Stimulated activated CD8-positive, alpha-beta memory T cell treated with anti-CD3 and anti-CD28 coated beads, Interleukin-4, amount 100 ng/mL, for 1 hour (primary cell): ENCODE measurements around the gene ACOX1.

Experiments
- DNase-seq, 2 donors: peaks; one replicate each; pipeline ENCODE4 v3.0.0-alpha.2; 2020; ENCODE audit warnings: low read depth in 2 of 2, low spot score in 1 of 2

The ACOX1 gene

DNA sequence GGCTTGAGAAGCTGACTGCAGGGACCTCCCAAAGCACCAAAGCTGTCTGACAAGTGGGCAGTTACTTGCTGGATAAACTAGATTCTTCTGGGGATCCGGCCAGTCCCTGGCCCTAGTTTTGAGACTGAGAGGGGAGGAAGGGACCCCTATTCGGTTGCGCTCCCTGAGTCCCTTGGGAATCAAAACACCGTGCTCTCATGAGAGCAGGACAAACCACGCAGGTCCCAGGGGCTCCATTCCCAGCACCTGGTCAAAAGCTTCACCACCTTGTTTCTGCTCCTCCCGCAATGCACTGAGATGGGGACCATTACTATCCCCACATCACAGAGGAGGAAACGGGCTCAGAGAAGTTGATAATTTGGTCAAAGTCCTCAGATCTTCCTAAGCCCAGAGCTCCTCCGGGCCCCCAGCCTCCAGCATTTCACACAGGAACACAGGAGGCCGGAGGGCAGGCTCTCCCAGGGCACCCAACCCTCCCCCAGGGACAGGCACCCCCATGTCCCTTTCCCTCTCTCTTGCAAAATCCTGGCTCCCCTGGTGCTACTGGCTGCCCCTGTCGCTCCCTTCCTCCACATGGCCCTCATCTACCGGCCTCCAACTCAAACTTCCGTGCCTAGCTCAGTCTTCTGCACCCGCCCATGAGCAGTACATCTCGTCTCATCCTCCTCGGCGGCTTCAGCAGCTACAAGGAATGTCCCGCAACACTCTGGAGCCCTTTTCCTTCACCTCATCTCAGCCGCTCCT, 85.5 kb downstream of the ACOX1 start:
- DNase-seq, result no peak

DNA sequence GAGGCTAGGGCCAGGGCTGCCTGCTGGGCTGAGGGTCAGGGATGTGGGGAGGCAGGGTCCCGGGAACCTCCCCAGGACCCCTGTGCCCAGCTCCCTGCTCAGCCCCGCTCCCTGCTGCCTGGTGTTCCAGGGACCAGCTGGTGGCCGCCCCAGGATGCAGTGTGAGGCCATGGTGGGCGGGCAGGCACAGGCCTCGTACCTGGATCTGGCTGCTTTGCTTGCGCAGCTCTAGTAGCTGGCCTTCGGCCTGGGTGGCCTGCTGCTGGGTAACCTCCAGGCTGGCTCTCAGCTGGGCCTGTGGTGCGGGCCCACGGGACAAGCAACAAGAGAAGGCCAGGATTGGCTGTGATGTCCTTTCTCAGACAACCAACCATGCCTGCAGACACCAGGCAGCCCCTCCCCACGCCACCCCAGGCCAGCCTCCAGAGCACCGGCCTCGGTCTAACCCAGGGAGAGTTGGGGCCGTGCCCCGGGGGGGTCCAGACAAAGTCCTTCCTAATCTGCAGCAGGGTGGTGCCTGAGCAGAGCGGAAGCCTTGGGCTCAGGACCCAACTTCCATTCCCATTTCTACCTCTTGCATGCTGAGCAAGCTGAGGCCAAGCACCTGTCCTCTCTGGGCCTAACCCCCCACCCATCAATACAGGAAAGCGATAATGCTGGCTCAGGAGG, 86.3 kb downstream of the ACOX1 start:
- no peak for DNase-seq

DNA sequence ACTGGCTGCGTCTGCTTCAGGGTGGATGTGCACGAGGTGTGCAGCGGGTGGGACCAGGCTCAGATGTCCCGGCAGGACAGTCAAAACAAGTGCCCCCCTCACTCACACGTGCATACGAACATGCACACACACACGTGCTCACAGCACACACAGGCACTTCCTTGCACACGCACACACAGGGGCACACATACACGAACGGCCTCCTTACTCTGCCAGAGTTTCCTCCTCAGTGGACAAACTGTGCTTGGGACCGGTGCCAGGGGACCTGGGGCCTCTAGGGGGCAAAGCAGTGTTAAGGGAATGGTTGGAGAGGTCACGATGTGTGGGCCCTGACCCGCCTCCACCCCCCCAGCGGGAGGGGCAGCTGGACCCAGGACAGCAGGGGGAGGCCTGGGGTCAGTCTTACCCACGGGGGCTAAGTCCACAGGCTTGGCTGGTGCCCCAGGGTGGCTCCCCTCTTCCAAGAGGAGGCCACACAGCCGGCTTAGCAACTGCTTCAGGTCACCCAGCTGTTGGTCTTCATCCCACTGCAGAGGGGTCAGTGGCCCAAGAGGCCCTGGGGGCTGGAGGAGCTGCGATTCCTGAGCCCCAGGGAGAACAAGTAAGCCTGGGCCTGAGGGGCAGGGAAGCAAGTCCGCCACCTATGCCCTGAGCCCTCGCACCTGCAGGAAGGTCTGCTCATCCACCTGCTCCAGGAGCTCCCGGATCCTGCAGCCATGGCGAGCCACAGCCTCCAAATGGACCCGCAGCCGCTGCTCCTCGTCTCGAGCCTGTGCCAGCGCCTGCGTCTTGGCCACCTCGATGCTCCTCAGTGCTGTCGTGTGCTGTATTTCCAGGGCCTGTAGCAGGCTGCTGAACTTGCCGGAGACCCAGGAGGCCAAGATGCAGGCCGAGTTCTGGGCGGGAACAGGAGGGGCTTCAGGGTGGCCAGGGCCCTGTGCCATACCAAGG, 87.1 kb downstream of the ACOX1 start:
- no peak for DNase-seq
